GM19035 (cell line): Measurements from ENCODE around the gene KRT3.

Experiments used
- ATAC-seq: cut with Tn5 transposase; IDR thresholded peaks from one replicate; pipeline ENCODE4 v1.9.1; 2021; ENCODE audit not compliant: unreplicated experiment

The KRT3 gene

GRCh38 chr12:52740584-52740983 is 55.3 kb downstream of the KRT3 start:
- no peak for ATAC-seq

GRCh38 chr12:52739963-52740362 is 56.0 kb downstream of the KRT3 start:
- no peak for ATAC-seq
